ENCODE results near the gene PIAS1. TPM values are rescaled to one million over a fixed set of nuclear protein-coding genes. Genes with fewer than 3 reads are reported as not detected.
A peak's percentile ranks its signal among the peaks of the same experiment; 100 is the strongest.
"Not testable (repeated sequence)": the region's sequence is repeated elsewhere in the genome, so short reads cannot be mapped to it uniquely, and the experiment has no call there.

PIAS1 gene
- total RNA-seq, 1 donor from 2014 or later: 59.9 TPM

DNA sequence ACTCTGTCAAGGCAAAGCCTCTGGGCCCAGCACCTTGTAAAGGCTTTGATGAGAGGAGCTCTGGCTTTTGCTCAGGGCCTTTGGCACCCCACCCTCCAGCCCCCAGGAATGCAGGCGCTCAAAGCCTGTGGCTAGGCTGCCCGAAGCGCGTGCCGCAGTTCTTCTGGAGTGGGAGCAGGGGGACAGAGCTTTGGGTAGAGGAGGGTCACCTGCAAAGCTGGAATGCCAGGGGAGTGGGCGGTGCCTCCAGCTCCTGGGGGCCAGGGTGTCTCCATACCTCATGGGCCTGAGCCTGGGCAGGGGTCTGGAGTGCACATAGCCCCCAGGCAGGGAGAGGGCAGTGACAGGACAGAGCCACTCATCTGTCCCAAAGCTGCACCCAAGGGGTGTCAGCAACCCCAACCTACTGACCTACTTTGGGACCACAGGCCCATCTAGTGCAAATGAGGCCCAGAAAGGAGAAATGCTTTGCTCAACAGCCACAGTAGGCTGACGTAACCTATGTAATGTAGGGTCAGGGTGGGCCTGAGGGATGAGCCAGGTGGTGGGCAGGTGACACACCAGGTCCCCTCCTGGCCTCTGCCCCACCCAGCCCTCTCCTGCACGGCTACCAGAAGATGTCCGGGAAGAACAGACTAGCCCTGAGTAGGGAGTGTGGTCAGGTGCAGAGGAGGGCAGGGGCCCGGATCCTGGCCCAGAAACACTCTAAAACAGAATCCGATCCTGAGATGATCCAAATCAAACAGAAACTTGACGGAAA lies 153.2 kb downstream of the PIAS1 start:
- no peak for ATAC-seq
- DNase-seq (ENCODE audit: low spot score): peak; percentile 49
- intact Hi-C loops (cut with DNase I): no loop called here

- peak; percentile 51 for DNase-seq (ENCODE audit: low spot score)
- intact Hi-C loops (cut with DNase I): no loop called here
- ATAC-seq: no peak
Observed at GRCh38 chr15:68208136-68208535, 154.0 kb downstream of the PIAS1 start.

GRCh38 chr15:68208636-68209240 lies 154.6 kb downstream of the PIAS1 start:
- DNase-seq (ENCODE audit: low spot score) (no peak), ATAC-seq (no peak)
- intact Hi-C loops (cut with DNase I): no loop called here

DNA sequence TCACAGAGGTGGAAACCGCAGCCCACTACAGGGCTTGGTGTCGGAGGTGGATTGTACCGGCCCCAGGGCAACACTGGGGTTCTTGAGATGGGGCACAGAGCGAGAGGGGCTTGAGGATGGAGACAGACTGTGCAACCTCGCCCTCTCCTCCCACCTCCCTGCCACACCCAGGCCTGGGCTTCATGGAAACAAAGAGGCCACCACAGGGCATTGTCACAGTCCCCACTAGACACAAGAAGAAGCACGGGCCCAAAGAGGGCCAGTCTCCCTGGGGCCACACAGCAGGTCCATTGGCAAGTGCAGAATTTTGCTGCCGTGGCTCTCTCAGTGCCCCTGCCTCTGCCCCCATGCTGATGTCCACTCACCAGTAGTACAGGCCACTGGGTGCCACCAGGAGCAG lies 155.2 kb downstream of the PIAS1 start:
- no peak for DNase-seq (ENCODE audit: low spot score)
- intact Hi-C loops (cut with DNase I): no loop called here
- ATAC-seq: no peak

GRCh38 chr15:68209735-68210408 lies 155.8 kb downstream of the PIAS1 start:
- intact Hi-C loops (cut with DNase I): no loop called here
- peak; percentile 41 for DNase-seq (ENCODE audit: low spot score)
- no peak for ATAC-seq

GRCh38 chr15:68210409-68210756 lies 156.3 kb downstream of the PIAS1 start:
- no peak for ATAC-seq
- DNase-seq (ENCODE audit: low spot score): peak; percentile 46
- intact Hi-C loops (cut with DNase I): no loop called here

DNA sequence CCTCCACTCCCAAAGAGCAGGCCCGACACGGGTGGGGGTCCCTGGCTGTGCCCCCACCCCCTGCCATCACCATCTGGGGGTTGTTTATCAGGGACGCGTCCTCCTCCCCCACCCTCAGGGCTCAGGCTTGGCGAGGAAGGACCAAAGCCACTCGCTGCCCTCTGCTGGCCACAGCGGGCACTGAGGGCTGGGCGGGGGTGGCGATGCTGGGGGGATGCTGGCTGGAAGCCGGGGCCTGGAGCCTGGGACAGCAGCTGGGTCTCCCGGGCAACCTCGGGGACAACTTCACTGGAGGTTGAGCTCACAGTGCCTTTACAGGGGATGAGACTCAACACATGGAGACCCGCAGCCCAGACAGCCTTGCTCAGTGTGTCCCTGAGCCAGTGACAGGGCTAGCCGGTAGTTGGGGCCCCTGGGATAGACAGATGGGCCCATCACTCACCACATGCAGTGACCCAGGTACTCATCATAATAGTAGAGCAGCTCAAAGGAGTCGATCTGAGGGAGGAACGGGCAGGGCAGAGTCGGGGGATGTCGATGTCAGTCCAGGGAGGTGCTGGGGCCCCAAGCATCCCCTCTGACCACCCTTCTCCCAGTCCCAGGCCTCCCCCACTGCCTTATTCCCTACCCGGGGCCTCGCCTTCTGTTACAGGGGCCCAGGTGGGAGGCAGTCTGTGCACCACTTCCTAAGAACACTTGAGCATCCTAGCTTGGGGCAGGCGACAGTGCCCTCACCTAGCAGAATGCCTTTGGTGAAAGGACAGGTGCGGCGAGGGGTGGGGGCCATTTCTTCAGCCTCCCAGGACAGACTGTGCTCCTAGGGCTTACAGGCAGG lies 156.9 kb downstream of the PIAS1 start:
- ATAC-seq: peak; percentile 79
- DNase-seq (ENCODE audit: low spot score): peak; percentile 85
- intact Hi-C loops (cut with DNase I): no loop called here

DNA sequence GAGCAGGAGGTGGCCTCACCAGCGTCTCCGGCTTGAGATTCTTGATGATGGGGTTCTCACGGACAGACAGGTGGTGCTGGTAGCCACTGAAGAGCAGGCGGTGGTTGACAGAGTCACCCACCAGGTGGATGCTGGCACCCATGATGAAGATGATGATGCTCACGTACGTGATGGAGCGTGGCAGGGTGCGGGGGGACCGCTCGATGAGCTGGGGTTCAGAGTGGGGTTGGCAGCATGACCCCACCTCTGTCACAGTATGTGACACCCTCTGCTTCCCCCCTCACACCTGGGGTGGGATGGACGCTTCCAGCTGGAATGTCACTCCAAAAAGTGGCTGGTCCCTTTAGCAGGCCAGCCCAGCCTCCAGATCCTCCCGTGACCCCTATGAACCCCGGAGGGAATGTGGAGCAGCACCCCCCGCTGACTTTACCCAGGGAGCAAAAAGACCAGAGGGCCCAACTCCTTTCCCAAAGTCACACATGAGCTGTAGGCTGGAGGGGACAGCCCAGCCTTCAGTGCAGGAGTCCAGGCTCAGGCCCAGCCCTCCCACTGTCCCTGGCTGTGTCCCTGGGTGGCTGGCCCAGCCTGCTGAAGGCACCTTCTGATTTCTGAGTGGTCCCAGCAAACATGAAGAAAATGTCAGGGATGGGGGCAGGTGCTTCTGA lies 157.7 kb downstream of the PIAS1 start:
- DNase-seq (ENCODE audit: low spot score) (peak; percentile 51), ATAC-seq (no peak)
- intact Hi-C loops (cut with DNase I): no loop called here

- DNase-seq (ENCODE audit: low spot score): peak; percentile 38
- ATAC-seq; intact Hi-C loops (cut with DNase I): not testable (repeated sequence)
Observed at GRCh38 chr15:68213491-68213845, 159.4 kb downstream of the PIAS1 start.

GRCh38 chr15:68213991-68214837 lies 160.1 kb downstream of the PIAS1 start:
- DNase-seq (ENCODE audit: low spot score): peak; percentile 47
- ATAC-seq: no peak
- intact Hi-C loops (cut with DNase I): no loop called here

DNA sequence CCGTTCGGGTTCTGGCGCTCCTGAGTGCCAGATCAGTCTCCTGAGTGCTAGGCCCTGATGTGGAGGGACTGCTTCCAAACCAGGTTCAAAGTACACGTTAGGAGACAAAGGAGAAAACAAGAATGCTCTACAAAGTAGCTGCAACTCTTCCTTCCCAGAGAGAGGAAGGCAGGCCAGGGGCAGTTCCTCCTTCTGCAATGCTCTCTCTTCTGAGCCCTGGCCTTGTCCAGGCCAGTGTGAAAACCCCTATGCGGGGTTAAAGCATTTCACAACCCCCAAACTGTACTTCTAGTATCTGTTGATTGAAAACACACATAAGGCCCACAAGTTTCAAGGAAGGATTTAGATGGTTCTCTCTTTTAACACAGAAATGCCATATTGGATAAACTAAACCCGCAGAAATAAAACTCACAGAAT lies 160.7 kb downstream of the PIAS1 start:
- intact Hi-C loops (cut with DNase I): no loop called here
- ATAC-seq: no peak
- DNase-seq (ENCODE audit: low spot score): peak; percentile 25

- DNase-seq (ENCODE audit: low spot score) (peak; percentile 9), ATAC-seq (no peak)
- intact Hi-C loops (cut with DNase I): no loop called here
Observed at GRCh38 chr15:68217341-68217740, 163.2 kb downstream of the PIAS1 start.

DNA sequence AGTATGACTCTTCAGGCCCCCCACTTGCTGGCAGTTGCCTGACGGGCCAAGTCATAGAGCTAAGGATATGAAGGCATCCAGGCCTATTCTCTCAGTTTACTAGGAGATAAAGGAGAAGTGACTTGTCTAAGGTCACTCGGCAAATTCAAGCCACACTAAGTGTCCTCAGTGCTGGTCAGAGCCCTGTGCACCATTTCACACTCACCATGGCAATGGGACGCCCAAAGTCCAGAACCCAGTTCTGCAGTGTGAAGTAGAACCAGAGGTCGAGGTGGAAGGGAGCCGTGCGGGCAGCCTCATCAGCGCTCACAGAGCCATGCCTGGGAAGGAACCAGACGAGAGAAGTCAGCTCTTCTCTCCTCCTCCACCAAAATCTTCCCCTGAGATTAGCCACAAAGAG lies 164.2 kb downstream of the PIAS1 start:
- intact Hi-C loops (cut with DNase I): no loop called here
- DNase-seq (ENCODE audit: low spot score) (peak; percentile 12), ATAC-seq (no peak)

DNA sequence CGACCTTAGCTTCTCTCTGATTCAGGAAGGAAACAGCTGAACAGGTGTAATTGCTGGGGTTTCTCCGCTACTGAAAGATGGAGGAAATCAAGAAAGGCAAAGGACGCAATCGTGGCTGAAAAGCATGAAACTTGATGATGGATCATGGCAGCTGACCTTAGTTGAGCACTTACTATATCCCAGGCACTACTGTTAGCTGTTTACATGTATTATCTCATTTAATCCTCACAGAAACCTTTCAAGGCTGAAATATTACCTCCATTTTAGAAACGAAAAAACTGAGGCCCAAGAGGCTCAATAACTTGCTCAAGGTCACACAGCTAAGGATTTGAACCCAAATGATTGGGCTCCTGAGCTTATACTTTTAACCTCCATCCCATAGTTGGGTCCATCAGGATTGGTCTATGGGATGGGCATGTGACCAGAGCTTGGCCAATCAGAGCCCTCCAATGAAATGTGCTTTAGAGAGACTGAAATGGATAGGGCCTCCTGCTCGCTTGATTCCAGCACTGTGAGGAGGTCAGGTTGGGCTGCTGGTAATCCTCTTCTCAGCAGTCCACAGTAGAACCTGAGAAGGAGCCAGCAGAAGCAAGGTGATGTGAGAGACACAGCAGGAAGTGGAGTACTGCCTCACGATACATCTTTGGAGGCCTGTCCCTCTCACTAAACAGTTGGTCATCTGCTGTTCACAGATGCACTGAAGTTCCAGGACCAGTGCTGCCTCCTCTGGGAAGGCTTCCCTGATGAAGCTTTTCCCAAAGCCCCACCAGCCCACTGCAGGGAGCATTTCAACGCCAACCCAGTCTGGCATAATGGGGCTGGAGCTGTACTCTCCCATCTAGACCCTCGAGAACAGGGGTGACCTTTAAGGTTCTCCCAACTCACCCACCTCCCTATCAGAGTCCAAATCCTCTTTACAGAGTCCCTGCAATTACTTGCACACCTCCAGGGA lies 165.0 kb downstream of the PIAS1 start:
- ATAC-seq: no peak
- intact Hi-C loops (cut with DNase I): no loop called here
- DNase-seq (ENCODE audit: low spot score): peak; percentile 27

- DNase-seq (ENCODE audit: low spot score) (no peak), ATAC-seq (no peak)
- intact Hi-C loops (cut with DNase I): no loop called here
Observed at GRCh38 chr15:68220489-68220888, 166.4 kb downstream of the PIAS1 start.

GRCh38 chr15:68220967-68221366 lies 166.9 kb downstream of the PIAS1 start:
- no peak for DNase-seq (ENCODE audit: low spot score)
- intact Hi-C loops (cut with DNase I): no loop called here
- ATAC-seq: no peak

Data from sciatic nerve (tissue), 2 donors.